Epidermal melanocyte (primary cell): ENCODE data around the gene GMEB1.
"Not testable (repeated sequence)": the region's sequence is repeated elsewhere in the genome, so short reads cannot be mapped to it uniquely, and the experiment has no call there.

Source experiments
- DNase-seq: peaks from one replicate; pipeline ENCODE4 v3.0.0; 2011; ENCODE audit warnings: low spot score; ENCODE audit not compliant: insufficient read length

GMEB1 gene

GRCh38 chr1:28750330-28750729 lies 81.7 kb downstream of the GMEB1 start:
- DNase-seq: no peak

GRCh38 chr1:28750771-28751294 lies 82.2 kb downstream of the GMEB1 start:
- DNase-seq: not testable (repeated sequence)

- DNase-seq: no peak
Measured at GRCh38 chr1:28751315-28752060, 82.9 kb downstream of the GMEB1 start.

- DNase-seq: no peak
Measured at GRCh38 chr1:28755701-28756100, 87.1 kb downstream of the GMEB1 start.

GRCh38 chr1:28756846-28757245 lies 88.3 kb downstream of the GMEB1 start:
- DNase-seq: no peak

GRCh38 chr1:28758420-28758819 lies 89.8 kb downstream of the GMEB1 start:
- DNase-seq: no peak

- no peak for DNase-seq
Measured at GRCh38 chr1:28759257-28759656, 90.7 kb downstream of the GMEB1 start.

GRCh38 chr1:28761189-28761588 lies 92.6 kb downstream of the GMEB1 start:
- DNase-seq: no peak

- no peak for DNase-seq
Measured at GRCh38 chr1:28766532-28767183, 98.1 kb downstream of the GMEB1 start.
